HG02885 (cell line): ENCODE data around the gene TSPOAP1.
A peak's percentile ranks its signal among the peaks of the same experiment; 100 is the strongest.

Source experiments
- ATAC-seq: cut with Tn5 transposase; IDR thresholded peaks from one replicate; pipeline ENCODE4 v1.9.1; 2021; ENCODE audit warnings: mild to moderate bottlenecking; ENCODE audit not compliant: unreplicated experiment, poor library complexity

The TSPOAP1 gene

DNA sequence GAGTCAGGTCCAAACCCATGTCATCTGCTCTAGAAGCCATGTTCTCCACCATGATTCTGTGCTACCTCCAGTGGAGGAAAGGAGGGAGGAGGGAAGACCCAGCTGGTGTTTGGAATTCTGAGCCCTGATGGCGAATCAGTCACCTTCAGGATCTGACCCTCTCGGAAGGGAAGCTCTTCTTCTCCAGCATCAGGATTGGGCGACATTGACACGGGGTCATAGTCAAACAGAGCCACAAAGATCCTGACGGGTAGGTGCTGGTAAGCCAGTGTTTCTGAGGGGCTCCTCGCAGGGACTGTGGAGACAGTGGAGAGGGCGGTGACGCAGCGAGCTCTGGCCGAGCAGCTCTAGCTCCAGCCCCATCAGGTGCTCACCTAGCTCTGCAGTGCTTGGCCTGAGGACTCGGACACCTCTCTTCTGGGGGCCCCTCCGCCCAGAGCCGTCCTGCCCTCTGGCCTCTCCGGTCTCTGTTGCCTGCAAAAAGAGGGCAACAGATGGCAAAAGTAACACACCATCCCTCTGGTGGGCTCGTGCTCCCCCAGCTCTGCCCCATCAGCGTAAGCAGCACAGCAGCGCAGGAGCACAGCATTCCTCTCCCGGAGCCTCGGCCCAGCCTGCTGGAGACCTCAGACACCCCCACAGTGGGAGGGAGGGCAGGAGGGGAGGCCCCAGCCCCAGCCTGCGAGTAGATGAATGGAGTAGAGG is 21.0 kb downstream of the TSPOAP1 start:
- ATAC-seq, result no peak

DNA sequence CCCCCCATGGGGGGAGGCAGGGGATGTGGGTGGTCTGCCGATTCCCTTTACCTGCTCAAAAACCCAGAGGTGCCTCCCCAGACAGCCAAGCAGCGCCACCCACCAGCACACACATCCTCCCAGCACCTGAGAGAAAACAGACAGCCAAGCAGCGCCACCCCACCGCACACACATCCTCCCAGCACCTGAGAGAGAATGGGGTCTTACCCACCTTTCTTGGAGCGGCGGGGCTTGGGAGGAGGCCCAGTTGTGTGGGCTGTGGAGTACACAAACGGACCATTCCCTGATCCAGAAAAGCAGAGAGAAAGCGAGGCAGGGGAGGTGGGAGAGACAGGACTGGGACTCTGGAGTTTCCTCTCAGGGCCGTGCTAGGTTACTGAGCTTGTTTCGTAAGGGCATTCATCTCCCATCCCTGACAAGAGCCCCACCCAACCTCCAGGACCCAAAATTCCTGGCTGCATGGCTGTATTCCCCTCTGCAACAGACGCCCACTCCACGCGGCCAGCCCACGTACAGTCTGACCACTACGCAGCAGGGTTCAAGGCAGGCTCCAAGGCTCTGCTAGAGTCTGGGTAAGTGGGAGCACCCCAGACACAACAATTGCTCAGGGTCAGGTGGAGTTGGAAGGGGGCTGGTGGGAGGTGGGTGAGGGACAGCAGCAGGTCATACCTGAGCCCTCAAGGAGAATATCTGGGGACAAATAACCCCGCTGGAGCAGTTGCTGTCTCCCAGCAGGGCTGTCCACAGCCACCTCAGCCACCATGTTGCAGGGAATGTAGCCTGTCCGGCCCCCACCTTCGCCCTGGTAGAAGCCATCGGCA is 22.3 kb downstream of the TSPOAP1 start:
- ATAC-seq, result no peak

DNA sequence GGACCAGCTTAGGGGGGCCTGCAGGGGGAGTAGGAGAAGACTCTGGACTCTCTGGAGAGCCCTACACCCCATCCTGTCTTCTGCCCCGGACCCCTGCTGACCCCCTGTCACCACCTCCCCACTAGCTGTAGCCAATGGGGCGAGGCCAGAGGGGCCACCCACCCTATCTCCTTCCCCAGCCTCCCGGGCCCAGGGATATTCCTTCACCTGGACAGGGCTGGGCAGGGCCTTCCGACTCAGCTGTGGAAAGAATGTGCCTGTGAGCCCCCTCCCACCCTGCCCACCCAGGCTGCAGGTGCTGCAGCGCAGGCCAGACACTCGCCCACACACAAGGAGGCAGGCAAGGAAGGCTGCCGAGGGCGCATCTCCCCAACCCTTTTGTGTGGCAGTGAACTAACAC is 23.0 kb downstream of the TSPOAP1 start:
- no peak for ATAC-seq

DNA sequence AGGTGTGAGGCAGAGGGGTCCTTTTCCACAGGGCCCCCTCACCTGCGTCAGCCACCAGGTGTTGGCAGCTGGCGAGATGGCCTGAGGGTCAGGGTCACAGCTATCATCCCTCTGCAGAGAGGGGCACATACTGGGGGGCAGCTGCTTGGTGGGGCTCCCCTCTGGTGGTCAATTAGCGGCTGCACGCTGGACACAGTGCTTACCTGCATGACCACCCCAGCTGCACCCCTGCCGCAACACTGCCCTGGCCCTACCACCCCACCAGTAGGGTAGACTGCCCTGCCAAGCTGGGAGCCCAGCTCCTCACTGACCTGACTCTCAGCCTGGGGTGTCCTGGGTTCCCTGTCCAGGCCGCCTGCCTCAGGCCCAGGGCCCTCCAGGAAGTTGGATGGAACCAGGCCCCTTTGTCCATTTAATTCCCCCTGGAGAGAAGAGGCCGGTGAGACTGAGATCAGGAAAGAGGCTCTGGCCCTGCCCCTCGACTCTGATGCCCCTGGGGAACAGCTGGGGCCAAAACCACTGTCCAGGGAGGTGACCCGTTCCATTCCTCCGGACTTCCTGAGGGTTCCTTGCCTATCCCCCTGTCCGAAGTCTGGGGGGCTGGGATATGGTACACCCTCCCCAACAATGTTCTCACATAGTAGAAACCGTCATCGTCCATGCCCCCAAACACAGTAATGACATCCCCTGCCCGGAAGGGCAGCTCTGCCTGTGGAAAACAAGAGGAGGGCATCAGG is 23.7 kb downstream of the TSPOAP1 start:
- ATAC-seq, result no peak

DNA sequence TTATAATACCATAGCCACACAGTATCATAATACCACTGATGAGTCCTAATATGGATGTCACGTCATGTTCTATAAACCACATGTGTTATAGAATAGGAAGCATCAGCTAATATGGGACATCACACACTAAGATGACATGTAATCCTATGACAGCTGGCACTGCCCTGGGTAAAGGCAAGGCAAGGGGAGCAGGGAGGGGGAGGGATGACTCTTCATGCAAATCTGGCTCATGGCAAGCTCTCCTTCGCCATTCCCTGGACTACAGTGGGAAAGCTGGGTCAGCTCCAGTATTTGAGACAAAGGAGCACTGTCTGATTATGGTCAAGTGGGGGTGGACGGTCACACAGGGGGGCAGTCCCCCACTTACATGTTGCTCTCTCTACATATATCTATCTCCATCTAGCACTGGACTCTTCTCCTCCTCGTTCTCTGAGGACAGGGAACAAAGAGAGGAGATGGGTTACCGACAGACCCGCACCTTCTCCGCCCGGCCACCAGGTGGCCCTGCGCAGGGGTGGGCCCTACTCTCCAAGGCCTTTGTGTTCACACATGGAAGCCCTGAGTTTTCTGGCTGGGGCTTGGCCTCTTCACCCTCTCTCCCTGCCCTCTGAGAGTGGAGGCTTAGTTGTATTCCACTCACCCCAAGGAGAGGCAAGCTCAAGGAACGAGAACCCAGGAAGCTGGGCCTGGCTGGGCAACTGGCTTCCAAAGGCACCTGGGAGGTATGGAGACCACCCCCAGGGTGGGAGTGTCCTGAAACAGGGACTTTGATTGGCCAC is 24.4 kb downstream of the TSPOAP1 start:
- ATAC-seq, result peak; percentile 60

DNA sequence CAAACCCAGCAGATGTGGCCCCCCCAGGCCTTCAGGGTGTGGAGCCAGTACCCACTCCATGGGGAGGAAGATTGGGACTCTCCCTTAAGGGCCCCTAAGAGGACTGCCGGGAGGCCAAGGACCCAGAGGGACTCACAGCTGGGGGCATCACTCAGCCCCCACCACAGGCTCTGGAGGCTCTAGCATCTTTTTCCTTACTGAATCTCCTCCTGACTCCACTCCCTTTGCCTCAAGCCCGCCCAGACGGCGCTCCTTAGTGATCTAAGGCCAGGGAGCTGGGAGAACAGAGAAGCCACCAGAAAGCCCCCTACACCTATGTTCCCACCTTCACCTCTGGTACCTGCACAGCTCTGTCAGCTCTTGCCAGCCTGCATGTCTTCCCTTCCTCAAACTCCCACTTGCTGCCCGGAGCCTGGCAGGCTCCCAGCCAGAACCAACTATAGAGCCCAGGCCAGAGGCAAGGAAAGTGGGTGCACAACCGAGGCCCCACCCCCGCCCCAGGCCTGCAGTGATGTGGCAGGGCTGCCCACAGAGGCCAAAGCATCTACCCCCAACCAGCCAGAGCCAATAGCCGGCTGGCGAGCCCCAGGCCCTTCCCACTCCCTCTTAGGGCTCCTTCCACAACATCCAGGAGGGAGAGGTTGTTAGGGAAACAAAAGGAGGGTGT is 25.5 kb downstream of the TSPOAP1 start:
- no peak for ATAC-seq

DNA sequence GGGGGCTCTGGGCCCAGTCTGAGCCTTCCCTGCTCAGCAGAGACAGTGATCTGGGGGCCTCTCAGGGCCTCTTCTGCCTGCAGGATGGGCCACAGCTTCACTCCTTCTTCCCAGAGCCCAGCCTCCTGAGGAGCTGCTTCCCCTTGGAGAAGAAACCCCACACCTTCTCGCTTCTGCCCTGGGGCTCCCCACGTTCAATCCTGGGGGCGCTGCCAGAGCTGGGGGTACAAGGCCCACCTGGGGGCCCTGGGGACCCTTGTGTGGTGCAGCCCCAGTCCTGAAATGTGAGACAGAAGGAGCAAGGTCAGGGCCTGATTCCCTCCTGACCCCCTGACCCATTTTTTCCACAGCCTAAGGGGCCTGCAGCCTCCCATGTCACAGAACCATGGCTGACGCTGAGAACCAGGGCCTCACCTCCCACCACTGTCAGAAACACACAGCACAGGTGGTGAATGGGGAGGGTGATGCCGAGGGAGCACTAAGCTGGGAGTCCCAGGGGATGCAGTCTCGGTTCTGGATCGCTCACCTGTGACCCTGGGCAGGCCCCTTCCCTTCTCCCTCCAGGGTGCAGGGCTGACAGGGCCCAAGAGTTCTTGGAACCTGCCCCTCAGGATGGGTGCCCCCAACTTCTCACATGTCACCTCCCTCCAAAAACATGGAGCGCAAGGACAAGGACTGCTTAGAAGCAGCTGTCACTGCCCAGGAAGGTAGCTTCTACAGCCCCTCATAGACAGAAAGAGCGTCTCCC is 26.2 kb downstream of the TSPOAP1 start:
- no peak for ATAC-seq

DNA sequence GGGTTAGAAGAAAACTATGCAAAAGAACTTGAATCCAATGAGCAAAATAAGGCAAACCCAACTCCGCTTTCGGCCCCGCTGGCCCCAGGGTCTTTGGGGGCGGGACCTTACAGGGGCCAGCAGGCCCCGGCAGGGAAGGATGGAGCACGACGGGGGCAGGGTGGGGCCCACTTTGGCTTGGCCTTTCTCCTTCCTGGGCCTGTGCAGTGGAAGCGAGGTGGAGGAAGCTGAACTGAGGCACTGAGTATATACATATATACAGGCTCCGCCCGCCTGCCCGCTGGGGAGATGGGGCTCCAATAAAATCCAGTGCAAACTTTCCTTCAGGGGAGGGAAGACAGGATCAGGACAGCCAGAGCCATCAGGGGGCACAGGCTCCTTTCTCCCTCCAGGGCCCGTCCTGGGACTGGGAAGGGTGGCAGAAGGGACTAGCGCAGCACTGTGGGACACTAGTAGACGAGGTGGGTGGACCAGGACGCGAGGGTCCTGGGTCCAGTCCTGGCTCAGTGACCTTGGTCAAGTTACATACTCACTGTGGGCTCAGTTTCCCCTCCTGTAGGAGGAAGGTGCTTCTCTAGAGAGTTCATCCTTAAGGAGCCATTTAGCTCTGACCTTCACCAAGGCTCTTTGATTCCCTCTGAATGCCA is 27.0 kb downstream of the TSPOAP1 start:
- ATAC-seq, result no peak

DNA sequence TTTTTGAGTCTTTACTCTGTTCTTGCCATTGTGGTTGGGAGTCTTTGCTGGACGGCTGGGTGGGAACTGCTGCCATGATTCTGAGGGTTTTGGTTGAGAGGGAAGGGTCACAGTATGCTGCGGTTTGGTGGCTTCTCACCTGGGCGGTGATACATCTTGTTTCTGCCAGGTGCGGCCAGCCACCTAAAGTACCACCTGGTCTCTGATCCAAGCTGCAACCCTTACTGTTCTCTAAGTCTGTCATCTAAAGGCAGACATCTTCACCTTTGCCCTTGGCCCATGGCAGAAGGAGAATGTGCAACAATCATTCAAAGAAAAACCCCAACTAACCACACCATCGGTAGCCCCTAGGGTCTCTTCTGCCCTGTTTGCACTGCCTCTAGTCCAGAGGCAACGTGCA is 28.3 kb downstream of the TSPOAP1 start:
- no peak for ATAC-seq

DNA sequence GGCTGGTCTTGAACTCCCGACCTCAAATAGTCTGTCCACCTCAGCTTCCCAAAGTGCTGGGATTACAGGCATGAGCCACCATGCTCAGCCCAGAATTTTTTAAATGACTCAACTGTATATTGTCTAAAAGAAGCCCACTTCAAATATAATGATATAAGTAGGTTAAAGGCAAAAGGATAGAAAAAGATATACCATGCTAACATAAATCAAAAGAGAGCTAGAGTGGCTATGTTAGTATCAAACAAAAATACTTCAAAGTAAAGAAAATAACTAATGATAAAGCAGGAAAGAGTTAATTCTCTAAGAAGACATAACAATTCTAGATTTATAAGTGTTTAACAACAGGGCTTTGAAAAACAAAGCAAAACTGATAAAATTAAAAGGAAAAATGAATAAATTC is 34.6 kb downstream of the TSPOAP1 start:
- no peak for ATAC-seq

DNA sequence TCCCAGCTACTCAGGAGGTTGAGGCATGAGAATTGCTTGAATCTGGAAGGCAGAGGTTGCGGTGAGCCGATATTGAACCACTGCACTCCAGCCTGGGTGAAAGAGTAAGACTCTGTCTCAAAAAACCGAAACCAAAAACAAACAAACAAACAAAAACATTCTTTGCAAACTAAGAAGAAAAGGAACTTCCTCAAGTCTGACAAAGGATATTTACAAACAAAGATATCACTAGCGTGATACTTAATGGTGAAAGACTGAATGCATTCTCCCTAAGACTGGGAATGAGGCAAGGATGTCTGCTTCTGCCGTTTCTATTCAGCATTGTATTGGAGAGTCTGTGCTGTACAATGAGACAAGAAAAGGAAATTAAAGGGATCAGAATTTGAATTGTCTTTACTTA is 37.3 kb downstream of the TSPOAP1 start:
- ATAC-seq, result no peak

DNA sequence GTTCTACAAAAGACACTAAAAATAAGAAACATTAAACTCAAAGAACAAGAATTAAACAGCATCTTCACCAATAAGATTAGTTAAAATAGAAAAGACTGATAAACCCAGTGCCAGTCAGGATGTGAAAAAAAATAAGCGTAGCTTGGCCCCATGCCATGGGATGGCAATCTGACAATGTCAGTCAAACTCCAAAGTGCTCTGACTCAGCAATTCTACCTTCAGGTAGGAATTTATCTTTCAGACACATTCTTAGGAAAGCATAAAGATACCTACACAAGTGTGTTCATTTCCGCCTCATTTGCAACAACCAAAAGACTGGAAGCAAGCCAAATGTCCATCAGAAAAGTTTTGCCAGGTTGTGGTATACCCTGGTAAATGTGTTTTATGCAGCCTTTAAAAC is 38.7 kb downstream of the TSPOAP1 start:
- no peak for ATAC-seq

DNA sequence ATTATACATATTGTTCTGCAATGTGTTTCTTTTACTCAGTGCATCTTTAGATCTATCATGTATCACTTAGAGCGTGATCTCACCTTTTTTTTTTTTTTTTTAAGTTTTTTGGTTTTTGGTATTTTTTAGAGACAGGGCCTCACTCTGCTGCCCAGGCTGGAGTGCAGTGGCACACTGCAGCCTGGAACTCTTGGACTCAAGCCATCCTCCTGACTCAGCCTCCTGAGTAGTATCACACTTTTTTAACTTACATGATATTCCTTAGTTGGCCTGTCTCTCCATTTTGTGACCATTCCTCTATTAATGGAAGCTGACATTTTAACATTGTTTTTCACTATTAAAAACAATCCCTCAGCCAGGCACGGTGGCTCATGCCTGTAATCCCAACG is 43.2 kb downstream of the TSPOAP1 start:
- no peak for ATAC-seq

DNA sequence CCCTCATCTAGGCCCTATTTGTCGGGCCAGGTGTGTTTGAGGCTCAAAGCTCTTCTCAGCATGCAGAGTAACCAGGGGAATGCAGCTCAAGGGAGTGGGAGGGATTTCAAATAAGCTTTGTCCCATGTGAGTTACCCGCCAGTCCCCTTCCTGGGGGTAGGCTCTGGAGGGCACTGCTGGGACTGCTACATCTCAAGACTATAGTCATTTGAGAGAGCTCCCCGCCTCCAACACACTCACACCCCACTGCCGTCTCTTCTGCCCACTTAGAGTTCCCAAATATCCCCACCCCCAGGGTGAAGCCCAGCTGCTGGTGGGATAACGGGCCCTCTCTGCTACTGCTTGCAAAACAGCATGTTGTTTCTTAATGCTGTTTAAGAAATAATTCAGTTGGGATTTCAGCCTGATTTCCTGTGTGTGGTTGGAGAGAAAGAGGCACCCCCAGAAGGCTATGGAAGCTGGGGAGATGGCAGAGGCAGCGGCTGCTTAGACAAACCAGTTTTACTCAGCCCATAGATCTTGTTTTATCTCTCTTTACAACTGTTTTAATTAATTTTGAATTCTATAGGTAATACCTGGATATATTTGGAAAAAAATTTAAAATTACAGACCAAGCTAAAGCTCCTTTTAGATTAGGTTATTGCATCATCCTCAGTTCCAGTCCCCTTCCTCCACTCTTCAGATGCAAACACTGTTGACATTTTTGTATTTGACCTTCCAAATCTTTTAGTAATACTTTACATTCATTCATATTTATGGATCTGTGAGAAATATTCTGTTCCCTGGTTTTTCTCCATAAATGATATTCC is 43.8 kb downstream of the TSPOAP1 start:
- no peak for ATAC-seq

DNA sequence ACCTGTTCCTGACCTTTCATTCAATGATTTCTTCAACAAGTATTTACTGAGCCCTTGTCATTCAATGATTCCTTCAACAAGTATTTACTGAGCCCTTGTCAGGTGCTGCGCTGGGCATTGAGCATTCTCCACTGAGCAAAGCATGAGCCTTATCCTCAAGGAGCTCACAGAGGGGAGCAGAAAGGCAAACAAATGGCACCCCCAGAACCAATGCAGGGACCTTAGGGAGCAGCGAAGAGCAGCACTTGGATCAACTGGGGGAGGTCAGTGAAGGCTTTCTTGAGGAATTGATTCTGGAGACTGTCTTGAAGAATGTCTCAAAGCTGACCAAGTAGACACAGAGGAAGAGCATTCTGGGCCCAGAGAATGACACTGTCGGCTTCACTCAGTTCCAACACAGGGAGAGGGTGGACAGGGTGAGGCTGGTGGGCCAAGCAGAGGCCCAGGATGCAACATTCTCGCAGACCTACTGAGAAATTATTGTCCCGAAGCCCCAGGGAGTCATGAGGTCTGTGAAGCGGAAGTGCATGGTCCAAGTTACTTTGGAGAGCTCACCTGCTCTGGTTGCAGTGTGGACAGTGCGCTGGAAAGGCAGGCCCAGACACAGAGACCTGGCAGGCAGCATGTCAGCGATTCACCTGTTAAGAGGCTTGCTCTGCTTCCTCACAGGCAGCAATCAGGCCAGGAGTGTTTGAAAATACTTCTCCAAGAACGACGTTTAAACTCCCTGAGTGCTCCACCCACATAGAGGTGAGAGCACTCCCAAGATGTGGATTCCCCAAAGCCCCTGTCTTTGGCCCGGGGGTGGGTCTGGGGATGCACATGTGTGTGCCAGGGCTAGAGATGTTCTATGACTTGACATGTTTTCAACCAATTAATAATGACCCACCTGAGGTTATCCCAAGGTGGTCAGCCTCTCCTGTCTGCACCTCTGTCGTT is 44.7 kb downstream of the TSPOAP1 start:
- ATAC-seq, result no peak

DNA sequence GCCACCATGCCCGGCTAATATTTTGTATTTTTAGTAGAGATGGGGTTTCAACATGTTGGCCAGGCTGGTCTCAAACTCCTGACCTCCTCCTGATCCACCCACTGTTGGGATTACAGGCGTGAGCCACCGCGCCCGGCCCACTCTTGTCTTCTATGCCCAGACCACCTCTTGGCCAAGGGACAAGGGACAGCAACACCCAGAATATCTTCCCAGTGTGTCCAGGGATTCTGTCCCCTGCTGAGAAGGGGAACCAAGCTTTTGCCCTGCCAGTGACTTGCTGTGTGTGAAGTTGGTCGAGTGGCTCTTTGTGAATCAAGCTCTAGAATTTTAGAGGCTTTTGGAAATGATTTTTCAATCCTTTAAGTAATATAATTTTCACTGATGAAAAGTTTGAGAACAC is 46.2 kb downstream of the TSPOAP1 start:
- ATAC-seq, result no peak

DNA sequence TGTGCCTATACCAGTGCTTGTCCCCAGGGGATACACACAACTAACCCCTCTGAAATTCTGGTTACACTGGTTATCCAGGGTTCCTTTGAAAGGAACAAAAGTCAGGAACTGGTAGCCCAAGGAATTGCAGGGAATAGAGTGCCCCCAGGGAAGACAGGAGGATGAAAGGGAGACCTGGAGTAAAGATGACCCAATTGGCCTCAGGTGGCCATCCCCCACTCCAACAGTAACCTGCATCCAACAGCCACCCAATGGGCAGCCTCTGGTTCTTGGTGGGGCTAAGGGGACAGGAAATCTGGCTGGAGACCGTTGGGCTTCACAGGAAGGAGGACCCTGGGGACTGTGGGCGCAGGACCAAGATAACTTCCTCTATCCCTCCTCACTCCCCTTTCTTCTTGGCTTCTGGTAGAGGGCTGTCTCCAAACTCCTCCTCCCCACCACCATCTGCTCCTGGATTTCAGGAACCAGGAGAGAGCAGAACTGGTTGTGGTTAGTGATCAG is 47.0 kb downstream of the TSPOAP1 start:
- ATAC-seq, result no peak
